ENCODE results near the gene PAX3. TPM values are rescaled to one million over a fixed set of nuclear protein-coding genes. Genes with fewer than 3 reads are reported as not detected.

PAX3 gene
- total and polyA plus RNA-seq, 9 of the 15 experiments (the other 6 are each of a cell fraction or from before 2014, with no cell fraction given), result not detected

DNA sequence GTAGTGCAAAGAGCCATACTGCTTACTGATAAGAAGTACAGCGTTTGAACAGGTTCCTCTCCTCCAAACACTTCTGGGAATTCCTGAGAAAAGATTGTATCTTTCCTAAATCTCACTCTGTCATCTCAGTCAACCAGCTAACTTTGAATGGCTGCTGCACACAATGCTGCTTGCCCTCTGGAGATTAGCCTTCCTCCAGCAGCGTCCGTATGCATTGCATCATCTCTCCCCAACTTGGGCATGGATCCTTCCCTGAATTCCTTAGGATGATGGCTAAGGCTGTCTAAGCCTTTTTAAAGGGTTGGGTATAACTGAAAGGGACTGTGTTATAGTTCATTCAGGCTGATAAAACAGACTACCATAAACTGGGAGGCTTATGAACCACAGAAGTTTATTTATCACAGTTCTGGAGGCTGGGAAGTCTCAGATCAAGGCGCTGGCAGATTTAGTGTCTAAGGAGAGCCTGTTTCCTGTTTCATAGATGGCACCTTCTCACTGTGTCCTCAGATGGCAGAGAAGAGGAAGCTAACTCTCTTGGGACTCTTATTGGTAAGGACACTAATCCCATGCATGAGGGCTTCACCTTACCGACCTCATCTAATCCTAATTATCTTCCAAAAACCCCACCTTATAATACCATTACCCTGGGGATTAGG lies 105.3 kb downstream of the PAX3 start (continued):
- TF ChIP-seq, protein P1, sequence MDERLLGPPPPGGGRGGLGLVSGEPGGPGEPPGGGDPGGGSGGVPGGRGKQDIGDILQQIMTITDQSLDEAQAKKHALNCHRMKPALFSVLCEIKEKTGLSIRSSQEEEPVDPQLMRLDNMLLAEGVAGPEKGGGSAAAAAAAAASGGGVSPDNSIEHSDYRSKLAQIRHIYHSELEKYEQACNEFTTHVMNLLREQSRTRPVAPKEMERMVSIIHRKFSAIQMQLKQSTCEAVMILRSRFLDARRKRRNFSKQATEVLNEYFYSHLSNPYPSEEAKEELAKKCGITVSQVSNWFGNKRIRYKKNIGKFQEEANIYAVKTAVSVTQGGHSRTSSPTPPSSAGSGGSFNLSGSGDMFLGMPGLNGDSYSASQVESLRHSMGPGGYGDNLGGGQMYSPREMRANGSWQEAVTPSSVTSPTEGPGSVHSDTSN (CRISPR knock-in tag; IDR thresholded peaks at IDR 0.05; ENCODE audit: low read depth), result no peak
- TF ChIP-seq, protein P1 (tag; conservative IDR thresholded peaks at IDR 0.05; ENCODE audit: low read depth), result no peak
- TF ChIP-seq, protein P2, sequence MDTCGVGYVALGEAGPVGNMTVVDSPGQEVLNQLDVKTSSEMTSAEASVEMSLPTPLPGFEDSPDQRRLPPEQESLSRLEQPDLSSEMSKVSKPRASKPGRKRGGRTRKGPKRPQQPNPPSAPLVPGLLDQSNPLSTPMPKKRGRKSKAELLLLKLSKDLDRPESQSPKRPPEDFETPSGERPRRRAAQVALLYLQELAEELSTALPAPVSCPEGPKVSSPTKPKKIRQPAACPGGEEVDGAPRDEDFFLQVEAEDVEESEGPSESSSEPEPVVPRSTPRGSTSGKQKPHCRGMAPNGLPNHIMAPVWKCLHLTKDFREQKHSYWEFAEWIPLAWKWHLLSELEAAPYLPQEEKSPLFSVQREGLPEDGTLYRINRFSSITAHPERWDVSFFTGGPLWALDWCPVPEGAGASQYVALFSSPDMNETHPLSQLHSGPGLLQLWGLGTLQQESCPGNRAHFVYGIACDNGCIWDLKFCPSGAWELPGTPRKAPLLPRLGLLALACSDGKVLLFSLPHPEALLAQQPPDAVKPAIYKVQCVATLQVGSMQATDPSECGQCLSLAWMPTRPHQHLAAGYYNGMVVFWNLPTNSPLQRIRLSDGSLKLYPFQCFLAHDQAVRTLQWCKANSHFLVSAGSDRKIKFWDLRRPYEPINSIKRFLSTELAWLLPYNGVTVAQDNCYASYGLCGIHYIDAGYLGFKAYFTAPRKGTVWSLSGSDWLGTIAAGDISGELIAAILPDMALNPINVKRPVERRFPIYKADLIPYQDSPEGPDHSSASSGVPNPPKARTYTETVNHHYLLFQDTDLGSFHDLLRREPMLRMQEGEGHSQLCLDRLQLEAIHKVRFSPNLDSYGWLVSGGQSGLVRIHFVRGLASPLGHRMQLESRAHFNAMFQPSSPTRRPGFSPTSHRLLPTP (IDR thresholded peaks at IDR 0.05; ENCODE audit: borderline replicate concordance, extremely low read depth, insufficient read length), result no peak
- TF ChIP-seq ZNF408 (CRISPR knock-in tag; IDR thresholded peaks at IDR 0.05; ENCODE audit: low read depth) (no peak), CBX3 (IDR thresholded peaks at IDR 0.05; ENCODE audit: borderline replicate concordance in 1 of 2, low read length in 2 of 2) (no peak), ZNF445 (CRISPR knock-in tag; IDR thresholded peaks at IDR 0.05; ENCODE audit: low read depth) (no peak), ZNF133 (CRISPR knock-in tag; IDR thresholded peaks at IDR 0.05) (no peak), PPARD (CRISPR knock-in tag; IDR thresholded peaks at IDR 0.05) (no peak)
- TF ChIP-seq, protein P3, sequence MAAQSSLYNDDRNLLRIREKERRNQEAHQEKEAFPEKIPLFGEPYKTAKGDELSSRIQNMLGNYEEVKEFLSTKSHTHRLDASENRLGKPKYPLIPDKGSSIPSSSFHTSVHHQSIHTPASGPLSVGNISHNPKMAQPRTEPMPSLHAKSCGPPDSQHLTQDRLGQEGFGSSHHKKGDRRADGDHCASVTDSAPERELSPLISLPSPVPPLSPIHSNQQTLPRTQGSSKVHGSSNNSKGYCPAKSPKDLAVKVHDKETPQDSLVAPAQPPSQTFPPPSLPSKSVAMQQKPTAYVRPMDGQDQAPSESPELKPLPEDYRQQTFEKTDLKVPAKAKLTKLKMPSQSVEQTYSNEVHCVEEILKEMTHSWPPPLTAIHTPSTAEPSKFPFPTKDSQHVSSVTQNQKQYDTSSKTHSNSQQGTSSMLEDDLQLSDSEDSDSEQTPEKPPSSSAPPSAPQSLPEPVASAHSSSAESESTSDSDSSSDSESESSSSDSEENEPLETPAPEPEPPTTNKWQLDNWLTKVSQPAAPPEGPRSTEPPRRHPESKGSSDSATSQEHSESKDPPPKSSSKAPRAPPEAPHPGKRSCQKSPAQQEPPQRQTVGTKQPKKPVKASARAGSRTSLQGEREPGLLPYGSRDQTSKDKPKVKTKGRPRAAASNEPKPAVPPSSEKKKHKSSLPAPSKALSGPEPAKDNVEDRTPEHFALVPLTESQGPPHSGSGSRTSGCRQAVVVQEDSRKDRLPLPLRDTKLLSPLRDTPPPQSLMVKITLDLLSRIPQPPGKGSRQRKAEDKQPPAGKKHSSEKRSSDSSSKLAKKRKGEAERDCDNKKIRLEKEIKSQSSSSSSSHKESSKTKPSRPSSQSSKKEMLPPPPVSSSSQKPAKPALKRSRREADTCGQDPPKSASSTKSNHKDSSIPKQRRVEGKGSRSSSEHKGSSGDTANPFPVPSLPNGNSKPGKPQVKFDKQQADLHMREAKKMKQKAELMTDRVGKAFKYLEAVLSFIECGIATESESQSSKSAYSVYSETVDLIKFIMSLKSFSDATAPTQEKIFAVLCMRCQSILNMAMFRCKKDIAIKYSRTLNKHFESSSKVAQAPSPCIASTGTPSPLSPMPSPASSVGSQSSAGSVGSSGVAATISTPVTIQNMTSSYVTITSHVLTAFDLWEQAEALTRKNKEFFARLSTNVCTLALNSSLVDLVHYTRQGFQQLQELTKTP (IDR thresholded peaks at IDR 0.05; ENCODE audit: low read depth in 1 of 2, partially characterized antibody in 2 of 2), result no peak
- TF ChIP-seq, protein P4, sequence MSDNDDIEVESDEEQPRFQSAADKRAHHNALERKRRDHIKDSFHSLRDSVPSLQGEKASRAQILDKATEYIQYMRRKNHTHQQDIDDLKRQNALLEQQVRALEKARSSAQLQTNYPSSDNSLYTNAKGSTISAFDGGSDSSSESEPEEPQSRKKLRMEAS (CRISPR knock-in tag; IDR thresholded peaks at IDR 0.05), result no peak
- TF ChIP-seq, protein P5, sequence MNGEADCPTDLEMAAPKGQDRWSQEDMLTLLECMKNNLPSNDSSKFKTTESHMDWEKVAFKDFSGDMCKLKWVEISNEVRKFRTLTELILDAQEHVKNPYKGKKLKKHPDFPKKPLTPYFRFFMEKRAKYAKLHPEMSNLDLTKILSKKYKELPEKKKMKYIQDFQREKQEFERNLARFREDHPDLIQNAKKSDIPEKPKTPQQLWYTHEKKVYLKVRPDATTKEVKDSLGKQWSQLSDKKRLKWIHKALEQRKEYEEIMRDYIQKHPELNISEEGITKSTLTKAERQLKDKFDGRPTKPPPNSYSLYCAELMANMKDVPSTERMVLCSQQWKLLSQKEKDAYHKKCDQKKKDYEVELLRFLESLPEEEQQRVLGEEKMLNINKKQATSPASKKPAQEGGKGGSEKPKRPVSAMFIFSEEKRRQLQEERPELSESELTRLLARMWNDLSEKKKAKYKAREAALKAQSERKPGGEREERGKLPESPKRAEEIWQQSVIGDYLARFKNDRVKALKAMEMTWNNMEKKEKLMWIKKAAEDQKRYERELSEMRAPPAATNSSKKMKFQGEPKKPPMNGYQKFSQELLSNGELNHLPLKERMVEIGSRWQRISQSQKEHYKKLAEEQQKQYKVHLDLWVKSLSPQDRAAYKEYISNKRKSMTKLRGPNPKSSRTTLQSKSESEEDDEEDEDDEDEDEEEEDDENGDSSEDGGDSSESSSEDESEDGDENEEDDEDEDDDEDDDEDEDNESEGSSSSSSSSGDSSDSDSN (IDR thresholded peaks at IDR 0.05; ENCODE audit: borderline replicate concordance in 1 of 2, low read depth in 2 of 2, low read length in 2 of 2), result no peak
